ENCODE data around the gene NF1. TPM values are rescaled to one million over a fixed set of nuclear protein-coding genes. Genes with fewer than 3 reads are reported as not detected.
"Not testable (repeated sequence)": the region's sequence is repeated elsewhere in the genome, so short reads cannot be mapped to it uniquely, and the experiment has no call there.

The NF1 gene
- total RNA-seq, 1 donor: 79.7 TPM

- no peak for TF ChIP-seq CTCF (IDR thresholded peaks at IDR 0.05; ENCODE audit: insufficient read depth, low read length)
- H3K4me3 ChIP-seq (ENCODE audit: low read depth, low read length): no peak overlapping the region
- DNase-seq (ENCODE audit: low read depth): no peak
These were observed 57.5 kb downstream of the NF1 start for GRCh38 chr17:31152271-31152670.

- no peak for TF ChIP-seq CTCF (IDR thresholded peaks at IDR 0.05; ENCODE audit: insufficient read depth, low read length)
- peak; percentile 34 for DNase-seq (ENCODE audit: low read depth)
- H3K4me3 ChIP-seq (ENCODE audit: low read depth, low read length): no peak overlapping the region
These were observed 60.5 kb downstream of the NF1 start for GRCh38 chr17:31155208-31155810.

GRCh38 chr17:31156326-31156725, 61.5 kb downstream of the NF1 start:
- no peak for TF ChIP-seq CTCF (IDR thresholded peaks at IDR 0.05; ENCODE audit: insufficient read depth, low read length)
- peak; percentile 68 for DNase-seq (ENCODE audit: low read depth)

GRCh38 chr17:31156864-31157263, 62.1 kb downstream of the NF1 start:
- H3K4me3 ChIP-seq (ENCODE audit: low read depth, low read length); DNase-seq (ENCODE audit: low read depth): not testable (repeated sequence)

More at GRCh38 chr17:31156326-31156725, 61.5 kb downstream of the NF1 start:
- H3K4me3 ChIP-seq (ENCODE audit: low read depth, low read length): no peak overlapping the region

GRCh38 chr17:31158746-31159377, 64.1 kb downstream of the NF1 start:
- no peak overlapping the region for H3K4me3 ChIP-seq (ENCODE audit: low read depth, low read length)
- TF ChIP-seq CTCF (IDR thresholded peaks at IDR 0.05; ENCODE audit: insufficient read depth, low read length): no peak
- no peak for DNase-seq (ENCODE audit: low read depth)

- no peak for TF ChIP-seq CTCF (IDR thresholded peaks at IDR 0.05; ENCODE audit: insufficient read depth, low read length)
- DNase-seq (ENCODE audit: low read depth): no peak
- H3K4me3 ChIP-seq (ENCODE audit: low read depth, low read length): no peak overlapping the region
These were observed 68.5 kb downstream of the NF1 start for GRCh38 chr17:31163091-31163781.

- DNase-seq (ENCODE audit: low read depth): no peak
- H3K4me3 ChIP-seq (ENCODE audit: low read depth, low read length): no peak overlapping the region
- no peak for TF ChIP-seq CTCF (IDR thresholded peaks at IDR 0.05; ENCODE audit: insufficient read depth, low read length)
These were observed 72.3 kb downstream of the NF1 start for GRCh38 chr17:31167111-31167510.
